ENCODE results near the gene TBCD.

The TBCD gene

GRCh38 chr17:82832881-82833475 is 81.1 kb downstream of the TBCD start:
- TF ChIP-seq ZFX (IDR thresholded peaks at IDR 0.05) (no peak), CTCF (conservative IDR thresholded peaks at IDR 0.05) (no peak)
- H3K27ac ChIP-seq, result no peak overlapping the region

DNA sequence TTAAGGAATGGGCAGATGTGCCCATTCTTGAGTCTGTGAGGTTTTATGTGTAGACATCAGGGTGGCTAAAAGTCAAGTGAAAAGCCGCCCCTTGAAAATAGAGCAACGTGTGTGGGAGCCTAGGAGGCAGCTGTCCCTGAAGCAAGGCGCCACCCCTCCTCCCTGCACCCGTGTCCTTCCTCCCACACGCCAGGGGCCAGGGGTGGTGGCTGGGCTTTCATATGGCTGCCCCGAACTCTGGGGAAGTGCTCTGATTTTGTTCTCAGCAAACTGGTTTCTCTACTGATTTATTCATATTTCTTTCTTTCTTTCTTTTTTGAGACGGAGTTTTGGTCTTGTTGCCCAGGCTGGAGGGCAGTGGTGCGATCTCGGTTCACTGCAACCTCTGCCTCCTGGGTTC is 83.3 kb downstream of the TBCD start:
- no peak for TF ChIP-seq ZFX (IDR thresholded peaks at IDR 0.05)
- TF ChIP-seq CTCF (conservative IDR thresholded peaks at IDR 0.05), result no peak
- no peak overlapping the region for H3K27ac ChIP-seq

DNA sequence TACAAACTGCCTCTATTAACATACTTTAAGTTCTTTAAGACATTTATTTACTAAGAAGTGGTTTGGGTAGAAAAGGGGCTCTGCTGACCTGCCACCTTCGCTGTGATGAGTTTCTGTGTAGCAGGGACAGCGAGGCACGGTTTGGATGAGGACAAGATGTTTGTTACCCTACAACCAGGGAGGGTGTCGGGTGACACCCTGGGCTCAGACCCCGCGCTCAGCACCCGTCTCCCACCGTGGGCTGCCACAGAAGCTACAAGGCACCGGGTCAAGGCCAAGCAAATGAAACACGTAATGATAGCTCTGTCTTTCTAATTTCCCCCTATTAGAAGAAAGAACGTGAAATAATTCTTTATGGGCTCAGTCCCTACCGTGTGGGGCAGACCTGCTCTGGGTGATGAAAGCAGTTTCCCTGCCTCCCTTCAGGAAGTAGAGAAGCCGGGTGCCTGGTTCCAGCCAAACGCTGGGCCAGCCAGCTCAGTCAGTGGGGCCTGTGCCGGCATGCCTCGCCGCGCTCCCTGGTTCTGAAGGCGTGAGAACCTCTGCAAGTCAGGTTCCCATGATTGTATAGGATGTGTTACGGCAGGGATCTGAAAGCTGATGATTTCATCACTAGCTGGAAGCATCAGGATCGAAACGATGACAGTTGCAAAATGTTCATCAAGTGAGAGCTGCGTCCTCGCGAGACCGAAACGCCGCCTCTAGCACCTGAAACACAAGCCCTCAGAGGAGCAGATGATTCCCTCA is 84.1 kb downstream of the TBCD start:
- no peak for TF ChIP-seq ZFX (IDR thresholded peaks at IDR 0.05)
- no peak for TF ChIP-seq CTCF (conservative IDR thresholded peaks at IDR 0.05)
- no peak overlapping the region for H3K27ac ChIP-seq

- TF ChIP-seq CTCF (conservative IDR thresholded peaks at IDR 0.05) (no peak), ZFX (IDR thresholded peaks at IDR 0.05) (no peak)
- no peak overlapping the region for H3K27ac ChIP-seq
Measured at GRCh38 chr17:82836823-82837357, 85.0 kb downstream of the TBCD start.

GRCh38 chr17:82837586-82838320 is 85.9 kb downstream of the TBCD start:
- H3K27ac ChIP-seq, result peak overlapping the region; percentile 29
- TF ChIP-seq CTCF (conservative IDR thresholded peaks at IDR 0.05) (no peak), ZFX (IDR thresholded peaks at IDR 0.05) (no peak)

DNA sequence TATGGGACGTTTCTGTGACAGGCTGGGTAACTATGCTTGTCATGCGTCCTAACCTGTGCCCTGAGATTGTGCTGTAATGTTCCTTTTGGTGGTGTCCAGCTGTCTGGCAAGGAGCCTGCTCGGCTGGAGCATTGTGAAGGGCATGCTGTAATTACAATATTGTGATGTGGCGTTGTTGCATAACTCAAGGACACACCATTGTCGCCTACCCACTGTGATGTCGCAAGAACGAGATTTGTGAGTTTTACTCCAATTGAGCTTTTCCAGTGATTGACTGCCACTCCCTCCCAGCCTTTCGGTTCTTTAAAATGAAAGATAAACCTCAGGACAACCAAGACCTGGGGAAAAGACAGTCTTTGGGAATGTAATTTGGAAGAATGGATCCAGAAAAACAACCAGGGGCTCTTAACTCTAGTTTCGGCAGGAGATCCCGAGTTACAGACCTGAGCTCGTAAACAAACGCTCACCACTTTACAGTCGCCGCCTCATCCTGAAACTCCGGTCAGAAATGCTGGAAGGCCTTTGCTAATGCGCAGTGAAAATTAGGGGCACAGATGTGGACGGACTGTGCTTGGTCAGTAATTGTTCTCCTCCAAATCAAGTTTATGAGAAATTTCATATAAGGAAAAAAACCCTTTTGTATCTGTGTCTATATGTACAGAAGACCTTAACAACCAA is 86.7 kb downstream of the TBCD start:
- TF ChIP-seq CTCF (conservative IDR thresholded peaks at IDR 0.05) (no peak), ZFX (IDR thresholded peaks at IDR 0.05) (no peak)
- peak overlapping the region; percentile 29; the same call in 1 of the 2 replicates for H3K27ac ChIP-seq

Data from C4-2B (cell line).